Activated CD4-positive, alpha-beta T cell treated with anti-CD3 and anti-CD28 coated beads, Interleukin-2, Interleukin-4, amounts not matched to agents 100 ng/mL and 50 ng/mL, durations not matched to agents 16 hours and 8 hours (primary cell): Measurements from ENCODE around the gene POLR3C.
"Not testable (repeated sequence)": the region's sequence is repeated elsewhere in the genome, so short reads cannot be mapped to it uniquely, and the experiment has no call there.

ENCODE experiments used
- DNase-seq: peaks from one replicate; pipeline ENCODE4 v3.0.0-alpha.2; 2020; ENCODE audit warnings: low spot score

POLR3C gene

GRCh38 chr1:145823565-145824498 lies at the start of gene POLR3C, which contains the start of gene RNF115:
TSS of gene POLR3C (plus strand) at chr1:145824200. CDS start at chr1:145825777, 1,577 bp downstream.
TSS of gene RNF115 (minus strand) at chr1:145824095. CDS start at chr1:145823873, 222 bp downstream.
- peak; percentile 91 for DNase-seq

DNA sequence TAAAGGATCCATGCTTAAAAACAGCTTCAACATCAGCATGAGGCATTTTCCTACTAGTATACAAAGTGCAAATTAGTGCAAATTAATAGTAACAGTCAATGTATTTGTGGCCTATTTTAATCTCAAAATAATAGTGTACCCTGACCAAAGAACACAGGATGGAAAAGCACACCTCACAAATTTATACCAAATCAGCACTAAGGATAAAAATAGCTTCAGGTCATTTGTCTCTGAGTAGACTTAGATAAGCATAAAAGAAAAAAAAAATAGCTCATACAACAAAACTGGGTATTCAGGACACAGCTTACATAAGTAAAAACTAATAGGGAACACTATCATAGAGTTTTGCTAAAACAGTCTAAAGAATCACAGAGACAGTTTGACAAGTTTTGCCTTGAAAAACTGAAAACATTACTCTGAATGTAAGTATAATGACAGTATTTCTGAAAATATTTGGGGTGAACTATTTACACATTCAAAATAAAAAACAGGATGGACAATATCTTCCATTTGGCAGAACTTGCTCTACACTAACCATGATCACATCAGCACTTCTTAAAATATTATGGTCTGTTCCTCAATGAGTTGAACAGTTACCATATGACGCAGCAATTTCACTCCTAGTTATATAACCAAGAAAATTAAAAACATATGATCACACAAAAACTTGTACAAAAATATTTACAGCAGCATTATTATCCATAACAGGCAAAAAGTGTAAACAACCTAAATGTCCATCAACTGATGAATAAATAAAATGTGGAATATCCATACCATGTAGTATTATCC lies 46.4 kb upstream of the POLR3C start:
- DNase-seq = no peak

GRCh38 chr1:145778146-145778540 lies 45.9 kb upstream of the POLR3C start:
- no peak for DNase-seq

DNA sequence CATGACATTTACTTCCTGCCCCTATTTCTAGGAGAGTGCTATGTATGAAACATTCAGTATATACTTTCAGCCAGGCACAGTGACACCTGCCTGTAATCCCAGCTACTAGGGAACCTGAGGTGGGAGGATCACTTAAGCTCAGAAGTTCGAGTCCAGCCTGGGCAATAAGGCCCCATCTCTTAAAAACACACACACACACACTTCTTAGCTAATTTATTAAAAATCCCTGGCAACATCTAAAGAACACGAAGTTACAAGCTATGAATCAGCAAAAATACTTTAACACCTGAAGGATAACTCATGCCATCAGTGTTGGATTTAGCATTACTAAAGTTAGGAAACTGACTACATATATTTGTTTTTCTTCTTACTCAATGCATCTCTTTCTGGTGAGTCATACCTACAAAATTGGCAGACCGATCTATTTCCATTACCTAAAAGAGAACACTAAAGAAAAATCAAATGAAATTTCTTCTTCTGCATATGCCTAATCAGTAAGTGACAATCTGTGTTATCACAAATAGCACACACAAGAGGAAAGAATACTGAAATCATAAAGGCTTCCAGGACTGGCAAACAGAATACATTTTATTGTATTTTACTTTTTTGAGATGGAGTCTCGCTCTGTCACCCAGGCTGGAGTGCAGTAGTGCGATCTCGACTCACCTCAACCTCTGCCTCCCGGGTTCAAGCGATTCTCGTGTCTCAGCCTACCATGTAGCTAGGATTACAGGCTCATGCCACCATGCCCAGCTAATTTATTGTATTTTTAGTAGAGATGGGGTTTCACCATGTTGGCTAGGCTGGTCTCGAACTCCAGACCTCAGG lies 41.5 kb upstream of the POLR3C start:
- peak; percentile 19 for DNase-seq

GRCh38 chr1:145784409-145784808 lies 39.6 kb upstream of the POLR3C start:
- DNase-seq = no peak

GRCh38 chr1:145785547-145785946 lies 38.5 kb upstream of the POLR3C start:
- no peak for DNase-seq

DNA sequence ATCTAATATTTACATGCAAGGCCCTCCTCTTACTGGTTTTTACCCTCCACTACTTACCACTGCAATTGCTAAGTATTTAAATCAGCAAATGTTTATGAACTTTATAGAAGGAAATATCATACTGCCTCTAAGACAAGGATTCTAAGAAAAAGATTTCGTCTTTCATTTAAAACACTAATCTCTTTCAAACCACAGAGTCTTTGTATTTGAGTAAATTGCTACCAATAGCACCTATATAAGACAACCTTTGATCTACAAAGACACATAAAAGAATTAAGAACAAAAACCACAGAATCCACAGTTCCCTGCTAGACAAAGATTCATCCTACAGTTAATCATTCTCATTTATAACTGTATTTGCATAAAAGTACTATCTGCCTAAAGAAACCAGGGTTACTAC lies 37.7 kb upstream of the POLR3C start:
- peak; percentile 15 for DNase-seq

DNA sequence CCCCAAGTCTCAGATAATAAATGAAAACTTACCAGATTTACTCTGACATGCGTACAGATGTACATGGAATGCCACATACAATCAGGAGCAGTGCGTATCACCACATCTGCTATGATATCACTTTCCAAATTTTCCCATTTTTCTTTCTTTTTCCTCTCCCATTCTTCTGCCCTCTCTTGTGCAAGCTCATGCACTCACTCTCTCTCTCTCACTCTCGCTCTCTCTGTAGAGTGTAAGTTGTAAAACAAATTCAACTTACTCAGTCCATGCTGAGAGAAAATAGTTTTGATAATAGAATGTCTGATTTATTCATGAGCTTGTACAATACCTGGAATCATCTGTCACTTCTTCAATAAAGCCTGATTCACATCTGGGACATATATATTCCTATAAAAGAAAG lies 35.4 kb upstream of the POLR3C start:
- DNase-seq = no peak

DNA sequence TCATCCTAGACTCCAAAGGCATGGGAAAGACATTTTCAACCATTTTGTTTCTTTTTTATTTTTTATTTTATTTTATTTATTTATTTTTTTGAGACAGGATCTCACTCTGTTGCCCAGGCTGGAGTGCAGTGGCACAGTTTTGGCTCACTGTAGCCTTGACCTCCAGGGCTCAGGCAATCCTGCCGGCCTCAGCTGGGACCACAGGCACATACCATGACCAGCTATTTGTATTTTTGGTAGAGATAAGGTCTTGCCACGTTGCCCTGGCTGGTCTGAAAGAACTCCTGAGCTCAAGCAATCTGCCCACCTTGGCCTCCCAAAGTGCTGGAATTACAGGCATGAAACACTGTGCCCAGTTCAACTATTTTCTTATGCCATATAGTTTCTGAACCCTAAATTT lies 32.1 kb upstream of the POLR3C start:
- DNase-seq = not testable (repeated sequence)

- DNase-seq = no peak
These were observed 31.5 kb upstream of the POLR3C start for GRCh38 chr1:145792484-145792883.

- no peak for DNase-seq
These were observed 28.6 kb upstream of the POLR3C start for GRCh38 chr1:145795257-145795881.

DNA sequence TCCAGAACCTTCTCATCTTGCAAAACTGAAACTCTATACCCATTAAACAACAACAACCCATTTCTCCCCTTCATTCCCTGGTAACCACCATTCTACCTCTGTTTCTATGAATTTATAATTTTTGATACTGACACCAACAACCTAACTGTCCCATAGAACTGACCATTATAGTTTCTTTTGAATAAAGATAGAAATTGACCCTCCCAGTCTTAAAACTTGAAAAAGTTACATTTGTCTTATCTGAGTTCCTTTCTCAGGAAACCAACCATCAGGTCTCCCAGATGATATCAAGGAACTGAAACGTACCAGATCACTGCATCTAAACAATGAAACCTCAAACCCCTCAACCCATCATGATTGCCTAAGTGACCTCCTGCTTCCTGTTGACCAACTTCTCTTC lies 27.2 kb upstream of the POLR3C start:
- DNase-seq = no peak

DNA sequence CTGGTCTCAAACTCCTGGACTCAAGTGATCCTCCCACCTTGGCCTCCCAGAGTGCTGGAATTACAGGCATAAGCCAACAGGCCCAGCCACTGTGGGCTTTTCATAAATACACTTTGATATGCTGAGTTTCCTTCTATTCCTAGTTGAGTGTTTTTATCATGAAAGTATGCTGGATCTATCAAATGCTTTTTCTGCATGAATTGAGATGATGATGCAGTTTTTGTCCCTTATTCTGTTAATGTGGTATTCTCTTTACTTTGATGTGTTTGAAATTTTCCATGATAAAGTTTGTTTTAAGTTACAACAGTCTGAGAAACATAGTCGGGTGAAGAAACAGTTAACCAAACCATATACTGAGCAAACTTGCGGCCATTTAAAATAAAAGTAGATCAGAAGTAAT lies 24.2 kb upstream of the POLR3C start:
- no peak for DNase-seq

DNA sequence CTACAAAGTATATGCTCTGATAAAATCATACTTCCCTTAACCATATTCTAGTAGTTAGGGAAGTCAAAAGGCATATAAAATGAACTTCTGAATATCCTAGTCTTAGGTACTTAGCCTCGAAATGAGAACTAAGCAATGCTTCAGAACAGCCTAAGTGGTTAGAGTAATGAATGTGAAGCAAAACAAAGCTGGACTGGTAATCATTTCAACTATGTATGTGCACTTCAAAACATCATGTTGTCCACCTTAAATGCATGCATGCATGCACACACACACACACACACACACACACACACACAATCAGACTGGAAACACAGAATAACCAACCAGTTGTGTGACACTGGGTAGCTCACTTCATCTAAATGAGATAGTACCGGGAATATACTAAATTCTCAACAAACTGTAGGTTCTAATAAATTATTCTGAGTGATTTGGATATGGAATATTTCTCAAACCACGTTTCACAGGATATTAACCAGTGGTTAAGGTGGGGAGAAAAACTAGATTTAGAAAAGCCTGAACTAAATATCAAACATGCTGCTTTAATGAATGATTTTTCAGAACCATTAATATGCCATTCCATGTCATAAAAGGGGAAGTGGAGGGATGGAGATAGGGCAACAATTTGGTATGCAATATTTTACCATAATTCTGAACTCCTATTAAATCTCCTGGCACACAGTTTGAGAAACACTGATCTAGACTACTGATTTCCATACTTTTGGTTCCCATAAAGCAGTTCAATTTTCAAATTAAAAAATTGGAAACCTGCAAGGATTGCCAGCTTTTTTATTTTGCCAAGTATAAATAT lies 19.6 kb upstream of the POLR3C start:
- DNase-seq = no peak

- no peak for DNase-seq
These were observed 18.9 kb upstream of the POLR3C start for GRCh38 chr1:145805057-145805456.

DNA sequence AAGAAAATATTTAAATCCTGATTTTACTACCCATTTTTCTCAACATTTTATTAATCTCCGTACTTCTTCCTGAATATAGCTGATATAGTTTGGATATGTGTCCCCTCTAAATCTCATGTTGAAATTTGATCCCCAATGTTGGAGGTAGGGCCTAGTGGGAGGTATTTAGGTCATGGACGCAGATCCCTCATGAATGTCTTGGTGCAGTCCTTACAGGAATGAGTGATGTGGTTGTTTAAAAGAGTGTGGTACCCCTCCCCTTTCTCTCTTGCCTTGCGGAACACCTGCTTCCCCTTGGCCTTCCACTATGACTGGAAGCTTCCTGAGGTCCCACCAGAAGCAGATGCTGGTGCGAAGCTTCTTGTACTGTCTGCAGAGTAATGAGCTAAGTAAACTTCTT lies 17.6 kb upstream of the POLR3C start:
- DNase-seq = no peak

- no peak for DNase-seq
These were observed 17.2 kb upstream of the POLR3C start for GRCh38 chr1:145806844-145807243.

DNA sequence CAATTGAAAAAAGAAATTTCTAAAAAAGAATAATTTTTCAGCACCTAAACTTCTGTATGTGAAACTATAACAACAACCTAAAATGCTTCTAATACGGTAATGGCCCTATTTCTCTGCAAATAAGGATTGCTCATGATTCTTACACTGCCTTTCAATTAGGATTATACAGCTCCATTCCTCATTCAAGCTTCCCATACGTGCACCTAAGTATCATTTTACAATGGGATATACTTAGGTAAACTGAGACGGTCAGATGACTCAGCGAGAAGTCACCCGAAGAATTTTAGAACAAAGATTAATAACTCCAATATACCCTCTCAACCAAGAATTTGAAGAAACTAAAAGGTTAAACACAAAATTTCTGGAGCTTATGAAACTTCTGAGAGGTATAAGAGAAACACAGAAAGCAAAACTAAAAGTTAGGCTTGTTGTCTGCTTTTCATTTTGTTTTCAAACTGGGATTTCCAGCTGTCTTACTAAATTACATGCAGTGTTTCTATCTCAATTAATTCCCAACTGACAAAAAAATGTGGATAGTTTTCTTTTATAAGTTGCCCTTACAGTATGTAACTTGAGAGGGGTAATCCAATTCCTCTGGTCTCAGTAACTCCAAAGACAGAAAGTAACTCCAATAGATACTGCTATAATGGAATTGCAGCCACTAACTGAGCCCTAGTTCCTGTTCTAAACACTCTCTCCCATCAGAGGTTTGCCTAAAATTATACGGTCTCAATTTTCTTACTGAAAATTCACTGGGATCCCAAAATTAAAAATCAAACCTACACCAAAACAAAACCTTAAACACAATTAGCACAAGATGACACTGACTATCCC lies 10.8 kb upstream of the POLR3C start:
- DNase-seq = not testable (repeated sequence)

DNA sequence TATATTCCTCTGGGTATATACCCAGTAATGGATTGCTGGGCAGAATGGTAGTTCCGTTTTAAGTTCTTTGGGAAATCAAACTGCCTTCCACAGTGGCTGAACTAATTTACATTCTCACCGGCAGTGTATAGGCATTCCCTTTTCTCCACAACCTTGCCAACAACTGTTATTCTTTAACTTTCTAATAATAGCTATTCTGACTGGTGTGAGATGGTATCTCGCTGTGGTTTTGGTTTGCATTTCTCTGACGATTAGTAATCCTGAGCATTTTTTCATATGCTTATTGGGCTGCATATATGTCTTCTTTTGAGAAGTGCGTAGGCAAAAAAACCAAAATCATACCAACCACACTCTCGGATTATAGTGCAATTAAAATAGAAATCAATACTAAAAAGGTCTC lies 5.9 kb upstream of the POLR3C start:
- peak; percentile 20 for DNase-seq
